NCI-H2227 (cell line): Measurements from ENCODE around the gene C9orf43.
"Not testable (repeated sequence)": the region's sequence is repeated elsewhere in the genome, so short reads cannot be mapped to it uniquely, and the experiment has no call there.

ENCODE experiments used
- DNase-seq: peaks from one replicate; lab custom pipeline; 2025; ENCODE audit not compliant: unreplicated experiment; lab: John Stamatoyannopoulos, UW

The C9orf43 gene

GRCh38 chr9:113381441-113381840, 29.1 kb upstream of the C9orf43 start:
- not testable (repeated sequence) for DNase-seq

DNA sequence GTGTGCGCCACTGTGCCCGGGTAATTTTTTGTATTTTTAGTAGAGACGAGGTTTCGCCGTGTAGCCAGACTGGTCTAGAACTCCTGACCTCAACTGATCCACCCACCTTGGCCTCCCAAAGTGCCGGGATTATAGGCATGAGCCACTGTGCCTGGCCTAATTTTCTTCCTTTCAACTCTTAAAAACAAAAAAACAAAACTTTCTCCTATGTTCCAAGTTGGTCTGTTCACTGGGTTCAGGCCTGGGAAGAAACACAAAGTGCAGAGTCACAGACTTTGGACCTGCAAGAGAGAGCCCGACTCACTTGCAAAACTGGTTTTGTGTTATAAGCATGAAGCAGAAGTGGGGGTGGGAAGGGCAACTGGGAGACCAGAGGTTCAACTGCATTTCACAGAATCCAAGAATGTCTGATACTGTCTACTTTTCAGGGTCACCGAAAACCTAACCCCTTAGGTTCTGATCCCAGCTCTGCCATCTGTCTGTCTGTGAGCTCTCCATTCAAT, 28.6 kb upstream of the C9orf43 start:
- DNase-seq, result no peak

GRCh38 chr9:113386571-113387393, 23.8 kb upstream of the C9orf43 start:
- DNase-seq, result no peak

GRCh38 chr9:113387560-113388230, 22.9 kb upstream of the C9orf43 start:
- no peak for DNase-seq

GRCh38 chr9:113388833-113389232, 21.7 kb upstream of the C9orf43 start:
- no peak for DNase-seq

DNA sequence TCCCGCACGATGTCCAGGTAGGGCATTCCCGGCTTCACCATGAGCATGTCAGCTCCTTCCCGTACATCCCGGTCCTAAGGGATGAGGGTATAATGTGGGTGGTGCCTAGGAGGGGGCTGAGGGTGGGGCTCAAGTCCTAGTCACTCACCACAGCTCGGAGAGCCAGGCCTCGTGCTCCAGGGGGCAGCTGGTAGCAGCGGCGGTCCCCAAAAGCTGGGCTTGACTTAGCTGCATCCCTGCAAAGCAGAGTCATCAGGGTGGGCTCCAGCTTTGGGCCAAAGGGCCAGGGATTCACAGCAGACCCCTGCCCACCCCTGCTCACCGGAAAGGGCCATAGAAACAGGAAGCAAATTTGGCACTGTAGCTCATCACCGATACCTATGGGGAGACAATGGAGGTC, 21.1 kb upstream of the C9orf43 start:
- no peak for DNase-seq

- no peak for DNase-seq
These were observed 20.2 kb upstream of the C9orf43 start for GRCh38 chr9:113390192-113390960.

DNA sequence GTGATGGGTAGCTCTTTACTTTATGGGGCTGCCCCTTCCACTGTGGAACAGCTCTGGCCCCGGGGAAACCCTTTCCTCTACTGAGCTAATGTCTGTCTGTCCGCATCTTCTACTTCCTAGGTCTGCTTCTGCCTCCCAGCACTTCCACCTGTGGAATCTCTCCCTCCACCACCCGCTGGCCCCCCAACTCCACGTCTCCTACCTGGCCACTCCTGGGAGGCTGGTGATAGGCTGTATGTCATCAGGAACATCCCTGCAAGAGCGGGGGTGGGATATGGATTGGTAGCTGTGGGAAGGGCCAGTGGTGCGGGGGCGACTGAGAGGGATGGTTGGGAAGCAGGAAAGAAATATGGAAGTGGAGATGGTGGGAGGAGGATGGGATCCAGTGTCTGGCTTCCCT, 18.6 kb upstream of the C9orf43 start:
- no peak for DNase-seq

DNA sequence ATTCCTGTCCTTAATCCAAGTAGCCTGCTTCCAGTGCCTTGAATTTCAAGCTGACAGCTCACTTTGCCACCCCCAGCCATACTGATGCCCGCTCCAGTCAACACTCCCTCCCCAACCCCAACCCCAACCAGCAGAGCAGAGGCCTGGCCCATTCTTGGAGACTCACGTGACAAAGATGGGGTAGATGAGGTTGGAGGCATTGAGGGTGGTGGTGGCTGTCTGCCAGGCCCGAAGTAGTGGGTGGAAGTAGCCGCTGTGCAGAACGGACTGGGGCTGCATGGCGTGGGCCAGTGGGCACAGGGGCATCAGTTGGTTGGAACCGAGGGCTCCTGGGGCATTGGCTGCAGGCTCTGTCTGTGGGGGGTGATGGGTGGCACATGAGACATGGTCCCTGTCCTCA, 17.3 kb upstream of the C9orf43 start:
- no peak for DNase-seq

- no peak for DNase-seq
These were observed 15.3 kb upstream of the C9orf43 start for GRCh38 chr9:113395000-113395861.

- DNase-seq, result no peak
These were observed 13.3 kb upstream of the C9orf43 start for GRCh38 chr9:113397203-113397631.

DNA sequence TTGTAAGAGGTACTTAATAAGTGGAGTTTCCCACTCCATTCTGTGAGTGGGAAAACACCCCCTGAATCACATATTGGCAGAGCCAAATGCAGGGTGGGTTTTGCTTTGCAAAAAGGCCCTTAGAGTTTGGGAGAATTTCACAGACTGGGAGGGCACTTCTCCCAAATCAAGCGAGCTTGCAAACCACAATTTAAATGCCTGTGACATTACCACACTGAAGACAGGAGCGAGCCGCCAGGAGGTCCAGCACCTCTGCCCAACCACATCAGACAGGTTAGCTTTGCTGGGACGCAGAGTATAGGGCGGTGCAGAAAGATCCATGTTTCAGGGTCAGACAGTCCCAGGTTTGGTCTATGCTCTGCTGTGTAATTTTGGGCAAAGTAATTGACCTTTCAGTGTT, 11.8 kb upstream of the C9orf43 start:
- DNase-seq, result no peak

DNA sequence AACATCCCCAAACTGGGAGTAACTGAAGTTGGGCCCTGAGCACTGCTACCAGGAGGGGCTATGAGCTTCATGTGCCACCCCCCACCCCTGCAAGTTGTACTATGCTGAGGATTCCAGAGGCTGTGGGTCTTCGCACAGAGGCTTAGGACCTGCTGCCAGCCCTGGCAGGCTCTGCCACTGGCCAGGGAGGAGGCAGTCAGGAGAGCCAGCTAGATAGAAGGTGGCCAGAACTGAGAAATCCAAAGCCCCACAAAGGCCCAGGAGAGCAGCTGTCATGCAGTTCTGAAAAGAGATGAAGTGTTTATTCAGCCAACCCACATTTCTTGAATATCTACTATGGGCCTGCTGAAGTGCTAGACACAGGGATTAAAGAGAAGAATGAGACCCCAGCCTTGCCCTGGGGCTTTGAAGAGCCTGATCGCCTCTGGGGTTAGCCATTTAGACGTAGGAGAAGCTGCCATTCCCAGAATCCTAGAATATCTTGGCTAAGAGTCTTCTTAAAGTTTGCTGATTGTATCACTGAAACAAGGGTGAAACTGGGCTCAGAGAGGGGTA, 10.8 kb upstream of the C9orf43 start:
- no peak for DNase-seq

DNA sequence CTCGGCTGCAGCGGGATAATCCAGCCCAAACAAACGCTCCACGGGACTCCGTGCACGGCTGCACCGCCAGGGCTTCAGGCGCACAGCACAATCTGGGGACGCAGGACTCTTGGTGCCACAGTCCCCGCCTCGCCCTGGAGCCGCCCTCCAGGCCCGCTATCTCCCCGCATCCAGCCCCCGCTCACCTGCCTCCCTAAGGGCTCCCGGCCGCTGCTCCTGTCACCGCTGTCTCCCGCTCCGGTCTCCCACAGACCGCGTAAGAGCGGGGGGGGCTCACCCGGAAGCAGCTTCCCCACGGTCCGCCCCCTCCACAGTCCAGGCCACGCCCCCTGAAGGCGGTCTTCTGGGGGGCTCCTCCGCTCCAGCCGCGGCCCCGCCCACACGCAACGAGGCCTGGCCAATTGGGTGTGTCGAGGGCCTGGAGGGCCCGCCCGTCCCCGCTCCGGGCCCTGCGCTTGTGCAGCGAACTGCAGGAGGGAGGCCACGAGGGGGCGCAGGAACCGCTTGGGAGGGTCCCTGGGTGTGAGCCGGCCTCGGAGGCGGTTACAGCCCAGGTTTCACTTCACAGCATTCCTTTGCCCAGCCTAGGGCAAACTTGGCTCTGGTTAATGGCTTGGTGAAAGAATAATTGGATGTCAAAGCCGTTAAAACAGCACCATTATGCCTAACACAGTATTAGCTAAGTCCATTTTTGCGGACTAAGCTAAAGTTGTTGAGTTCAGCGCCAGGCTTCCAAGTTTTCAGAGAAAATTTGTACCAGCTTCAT, 9.3 kb upstream of the C9orf43 start, which contains the start of gene ALAD:
Gene ALAD, minus strand, starts transcription at position 258 of the 766 bp plus-strand sequence. CDS start 7,725 bp downstream, outside the sequence.
- peak; percentile 98 for DNase-seq

DNA sequence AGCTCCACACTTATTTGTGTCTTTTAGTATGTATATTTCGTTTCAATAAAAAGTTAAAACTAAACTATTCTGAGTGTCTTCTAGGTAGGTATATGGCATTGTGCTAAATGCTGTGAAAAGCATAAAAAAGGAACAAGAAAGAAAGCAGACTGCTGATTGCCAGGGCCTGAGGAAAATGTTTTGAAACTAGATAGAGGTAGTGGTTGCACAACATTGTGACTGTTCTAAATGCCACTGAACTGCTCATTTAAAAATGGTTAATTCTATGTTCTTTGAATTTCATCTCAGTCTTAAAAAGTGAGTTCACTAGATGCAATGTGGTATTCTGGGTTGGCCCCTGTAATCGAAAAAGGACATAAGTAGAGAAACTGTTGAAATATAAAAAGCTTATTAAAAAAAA, 6.9 kb upstream of the C9orf43 start:
- DNase-seq, result no peak

- not testable (repeated sequence) for DNase-seq
These were observed 4.2 kb upstream of the C9orf43 start for GRCh38 chr9:113406353-113406752.

DNA sequence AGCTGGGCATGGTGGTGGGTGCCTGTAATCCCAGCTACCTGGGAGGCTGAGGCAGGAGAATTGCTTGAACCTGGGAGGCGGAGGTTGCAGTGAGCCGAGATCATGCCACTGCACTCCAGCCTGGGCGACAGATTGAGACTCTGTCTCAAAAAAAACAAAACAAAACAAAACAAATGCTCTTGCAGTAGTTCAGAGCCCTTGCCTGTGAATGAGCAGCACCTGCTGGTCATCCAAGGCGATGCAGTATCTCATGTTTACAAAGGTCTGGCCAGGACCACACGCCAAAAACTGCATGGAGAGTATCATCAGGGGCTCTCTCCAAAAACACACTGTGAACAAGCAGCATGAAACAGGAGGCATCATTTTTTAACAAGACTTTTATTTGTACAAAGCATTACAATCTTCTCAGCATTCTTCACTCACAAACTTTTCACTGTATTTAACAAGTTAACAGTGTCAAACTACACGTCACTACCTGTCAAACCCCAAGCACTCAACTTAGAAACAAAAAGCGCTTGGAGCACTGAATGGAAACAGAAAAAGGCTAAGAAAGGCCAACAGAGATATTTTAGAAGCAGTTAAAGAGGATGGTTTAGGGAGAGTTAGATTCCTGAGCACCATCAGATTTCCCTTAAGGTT, 3.6 kb upstream of the C9orf43 start:
- DNase-seq, result peak; percentile 62

DNA sequence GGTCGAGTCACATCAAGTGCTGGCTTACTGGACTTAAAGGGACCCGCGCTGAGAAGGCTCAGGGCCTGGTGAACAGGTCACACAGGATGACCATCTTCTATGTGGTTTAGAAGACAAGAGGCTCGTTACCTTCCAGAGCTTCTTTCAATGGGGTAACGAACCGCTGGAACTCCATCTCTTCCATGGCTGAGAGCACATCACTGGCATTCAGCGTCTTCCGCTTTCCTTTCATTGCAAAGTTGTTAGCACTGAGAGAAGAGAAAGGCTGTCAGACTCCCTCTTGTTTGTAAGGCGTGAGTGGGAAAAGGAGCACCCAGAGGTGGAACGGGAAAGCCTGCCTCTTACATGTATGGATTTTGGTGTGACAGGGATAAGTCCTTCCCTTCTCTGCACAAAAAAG, 1.1 kb upstream of the C9orf43 start:
- no peak for DNase-seq

- no peak for DNase-seq
These were observed 702 bp upstream of the C9orf43 start for GRCh38 chr9:113409883-113410206.
